Activated CD4-positive, alpha-beta T cell treated with anti-CD3 and anti-CD28 coated beads, Interleukin-2, amount 50 U/mL, for 4 hours (primary cell): ENCODE measurements around the gene USP26.
"Not testable (repeated sequence)": the region's sequence is repeated elsewhere in the genome, so short reads cannot be mapped to it uniquely, and the experiment has no call there.

Experiments
- DNase-seq, 2 experiments: peaks; one replicate each; pipeline ENCODE4 v3.0.0-alpha.2; 2020

USP26 gene

DNA sequence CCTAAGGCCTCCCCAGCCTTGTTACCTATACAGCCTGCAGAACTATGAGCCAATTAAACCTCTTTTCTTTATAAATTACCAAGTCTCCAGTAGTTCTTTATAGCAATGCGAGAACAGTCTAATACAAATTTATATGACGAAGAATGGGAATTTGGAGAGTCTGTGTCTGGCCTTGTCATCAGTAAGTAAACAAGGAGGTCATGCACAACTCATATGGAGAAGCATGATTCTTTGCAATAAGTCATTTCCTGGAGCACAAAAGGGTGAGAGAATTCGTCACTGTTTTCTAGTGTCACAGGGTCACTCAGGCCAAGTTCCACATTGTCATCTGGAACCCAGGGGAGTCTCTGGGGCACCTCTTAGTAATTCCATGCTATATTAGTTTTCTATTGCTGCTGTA lies 89.5 kb downstream of the USP26 start:
- no peak for DNase-seq

DNA sequence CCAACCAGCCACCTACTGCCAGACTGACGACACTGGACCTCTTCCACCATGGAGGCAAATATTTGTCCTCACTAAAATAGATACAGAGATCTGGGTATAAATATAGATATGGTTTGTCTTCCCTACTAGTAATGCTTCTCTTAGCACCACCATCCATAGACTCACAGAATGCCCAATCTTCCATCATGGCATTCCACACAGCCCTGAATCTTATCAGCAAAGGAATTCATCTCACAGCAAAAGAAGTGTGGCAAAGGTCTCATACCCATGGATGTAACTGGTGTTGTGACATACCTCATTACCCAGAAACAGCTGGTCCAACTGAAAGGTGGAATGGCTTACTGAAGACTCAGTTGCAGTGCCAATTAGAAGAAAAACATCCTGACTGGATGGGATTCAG lies 91.3 kb downstream of the USP26 start:
- no peak for DNase-seq

GRCh38 chrX:133005042-133005441 lies 91.9 kb downstream of the USP26 start:
- no peak for DNase-seq

GRCh38 chrX:132999209-132999608 lies 97.7 kb downstream of the USP26 start:
- DNase-seq: no peak

DNA sequence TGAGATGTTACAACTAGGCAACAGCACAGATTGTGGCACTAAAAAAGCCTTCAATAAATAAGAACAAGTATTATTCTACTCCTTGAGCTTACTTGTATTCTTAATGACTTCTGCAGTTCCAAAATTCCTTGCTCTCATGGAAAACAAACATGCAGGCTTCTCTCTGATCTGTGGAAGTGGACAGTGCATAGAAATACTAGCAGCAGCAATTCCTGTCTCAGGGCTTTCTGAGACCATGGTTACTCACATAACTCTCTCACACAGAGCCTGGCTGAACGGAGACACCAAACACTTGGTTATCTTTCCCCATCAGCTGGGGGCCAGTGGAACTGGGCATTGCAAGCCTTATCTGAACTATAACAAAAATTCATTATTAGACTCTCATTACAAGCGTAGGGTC lies 106.1 kb downstream of the USP26 start:
- no peak for DNase-seq

GRCh38 chrX:132986556-132986955 lies 110.4 kb downstream of the USP26 start:
- no peak for DNase-seq

DNA sequence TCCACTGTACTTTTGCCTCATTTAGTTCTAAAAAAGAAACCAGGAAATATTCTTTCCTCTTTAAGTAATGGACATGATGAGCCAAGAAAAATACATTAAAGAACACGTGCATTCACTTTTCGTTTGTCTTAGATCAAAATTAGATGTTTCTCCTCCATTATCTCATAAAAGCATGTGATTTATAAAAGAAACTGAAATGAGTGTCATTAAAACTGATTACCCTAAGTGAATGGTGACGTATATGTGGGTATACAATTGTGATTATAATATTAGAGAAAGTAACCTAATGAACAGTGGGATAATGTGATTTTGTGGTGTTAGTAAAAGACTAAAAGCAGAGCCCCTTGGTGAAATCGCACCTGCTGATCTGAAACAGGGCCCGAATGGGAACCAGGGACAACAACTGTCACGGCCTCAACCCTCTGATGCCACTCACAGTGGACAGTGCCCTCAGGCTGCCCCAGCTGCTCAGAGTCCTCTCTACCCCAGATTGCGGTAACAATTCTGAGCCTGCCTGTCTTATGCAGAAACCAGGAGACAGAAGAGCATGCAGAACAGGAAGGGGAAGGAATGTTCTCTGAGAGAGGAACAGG lies 112.8 kb downstream of the USP26 start:
- DNase-seq: no peak

DNA sequence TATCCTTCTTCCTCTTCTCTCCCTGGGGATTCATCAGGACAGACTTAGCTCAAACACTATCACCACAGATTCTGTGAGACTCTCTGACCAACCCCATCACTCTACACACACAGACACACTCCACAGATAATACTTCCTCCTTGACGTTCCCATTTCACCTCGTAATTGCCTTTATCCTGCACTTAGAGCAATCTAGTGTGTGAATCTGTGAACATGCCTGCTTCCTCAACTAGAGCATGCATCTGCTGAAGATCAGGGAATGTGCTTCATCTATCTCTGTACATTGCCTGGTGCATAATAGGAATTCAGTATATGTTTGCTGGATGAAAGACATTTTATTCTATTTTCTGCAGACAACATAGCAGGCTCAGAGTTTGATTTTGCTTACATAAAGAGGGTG lies 113.4 kb downstream of the USP26 start:
- no peak for DNase-seq

DNA sequence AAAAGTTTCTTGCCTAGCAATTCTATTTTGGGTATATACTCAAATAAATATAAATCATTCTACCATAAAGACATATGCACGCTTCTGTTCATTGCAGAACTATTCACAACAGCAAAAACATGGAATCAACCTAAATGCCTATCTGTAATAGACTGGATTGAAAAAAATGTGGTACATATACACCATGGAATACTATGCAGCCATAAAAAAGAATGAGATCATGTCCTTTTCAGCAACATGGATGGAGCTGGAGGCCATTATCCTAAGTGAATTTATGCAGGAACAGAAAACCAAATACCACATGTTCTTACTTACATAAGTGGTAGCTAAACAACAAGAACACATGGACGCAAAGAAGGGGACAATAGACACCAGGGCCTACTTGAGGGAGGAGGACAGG lies 116.9 kb downstream of the USP26 start:
- not testable (repeated sequence) for DNase-seq
